GM04503 (cell line): ENCODE measurements around the gene P2RY12.

Experiments
- DNase-seq: peaks from one replicate; pipeline ENCODE4 v3.0.0-alpha.2; 2012; ENCODE audit warnings: low read depth

Gene P2RY12

GRCh38 chr3:151384741-151385174, at the start of gene P2RY12:
Gene P2RY12 (minus strand): TSS chr3:151384753. CDS start chr3:151338845, 45,908 bp downstream.
- no peak for DNase-seq

- no peak for DNase-seq
Measured at GRCh38 chr3:151432616-151433372, 48.2 kb upstream of the P2RY12 start.

- no peak for DNase-seq
Measured at GRCh38 chr3:151431940-151432339, 47.4 kb upstream of the P2RY12 start.

GRCh38 chr3:151430821-151431484, 46.4 kb upstream of the P2RY12 start:
- DNase-seq: no peak

- DNase-seq: no peak
Measured at GRCh38 chr3:151428386-151428785, 43.8 kb upstream of the P2RY12 start.

- DNase-seq: no peak
Measured at GRCh38 chr3:151426341-151426657, 41.7 kb upstream of the P2RY12 start.

- DNase-seq: no peak
Measured at GRCh38 chr3:151425627-151426340, 41.2 kb upstream of the P2RY12 start.

- DNase-seq: no peak
Measured at GRCh38 chr3:151423091-151423490, 38.5 kb upstream of the P2RY12 start.

- no peak for DNase-seq
Measured at GRCh38 chr3:151421938-151422337, 37.4 kb upstream of the P2RY12 start.

- no peak for DNase-seq
Measured at GRCh38 chr3:151419806-151420205, 35.3 kb upstream of the P2RY12 start.

GRCh38 chr3:151415289-151415688, 30.7 kb upstream of the P2RY12 start:
- DNase-seq: no peak

GRCh38 chr3:151412989-151413388, 28.4 kb upstream of the P2RY12 start:
- no peak for DNase-seq

- DNase-seq: no peak
Measured at GRCh38 chr3:151410891-151411559, 26.5 kb upstream of the P2RY12 start.

GRCh38 chr3:151407928-151408327, 23.4 kb upstream of the P2RY12 start:
- DNase-seq: no peak

- peak; percentile 59 for DNase-seq
Measured at GRCh38 chr3:151404316-151404715, 19.8 kb upstream of the P2RY12 start.

GRCh38 chr3:151403246-151403645, 18.7 kb upstream of the P2RY12 start:
- DNase-seq: peak; percentile 62

GRCh38 chr3:151402349-151402748, 17.8 kb upstream of the P2RY12 start:
- no peak for DNase-seq

- DNase-seq: no peak
Measured at GRCh38 chr3:151400341-151400740, 15.8 kb upstream of the P2RY12 start.

GRCh38 chr3:151398895-151399294, 14.3 kb upstream of the P2RY12 start:
- DNase-seq: no peak

GRCh38 chr3:151395806-151396205, 11.3 kb upstream of the P2RY12 start:
- peak; percentile 47 for DNase-seq

GRCh38 chr3:151394611-151395010, 10.1 kb upstream of the P2RY12 start:
- no peak for DNase-seq

- DNase-seq: peak; percentile 63
Measured at GRCh38 chr3:151393941-151394340, 9.4 kb upstream of the P2RY12 start.
